AG09309 (cell line): ENCODE measurements around the gene TMPRSS7.

Experiments used
- DNase-seq: peaks from one replicate; pipeline ENCODE4 v3.0.0-alpha.2; 2010; ENCODE audit warnings: low read depth
- H3K4me3 ChIP-seq: 2 replicates; pipeline ENCODE4 v1.5.1; 2011; ENCODE audit warnings: mild to moderate bottlenecking, low read depth, low read length, moderate library complexity; ENCODE audit not compliant: control insufficient read depth
- CTCF ChIP-seq: IDR thresholded peaks from 2 replicates; pipeline ENCODE4 v1.5.1; 2011; ENCODE audit warnings: mild to moderate bottlenecking, low read depth, low read length, inconsistent platforms; ENCODE audit not compliant: insufficient read depth, control insufficient read depth; ENCODE audit errors: missing control alignments

The TMPRSS7 gene

GRCh38 chr3:111999484-112000324, 34.8 kb upstream of the TMPRSS7 start:
- DNase-seq, result no peak
- no peak for TF ChIP-seq CTCF
- peak overlapping the region; percentile 60 for H3K4me3 ChIP-seq

GRCh38 chr3:112000367-112000771, 34.2 kb upstream of the TMPRSS7 start:
- H3K4me3 ChIP-seq, result no peak overlapping the region

GRCh38 chr3:112000966-112001365, 33.6 kb upstream of the TMPRSS7 start:
- no peak overlapping the region for H3K4me3 ChIP-seq
- no peak for DNase-seq

More at GRCh38 chr3:112000367-112000771, 34.2 kb upstream of the TMPRSS7 start:
- DNase-seq, result no peak
- no peak for TF ChIP-seq CTCF

GRCh38 chr3:112001526-112001925, 33.0 kb upstream of the TMPRSS7 start:
- TF ChIP-seq CTCF, result no peak
- DNase-seq, result no peak

More at GRCh38 chr3:112000966-112001365, 33.6 kb upstream of the TMPRSS7 start:
- TF ChIP-seq CTCF, result no peak

GRCh38 chr3:112002096-112002971, 32.2 kb upstream of the TMPRSS7 start:
- DNase-seq, result no peak
- no peak for TF ChIP-seq CTCF

More at GRCh38 chr3:112001526-112001925, 33.0 kb upstream of the TMPRSS7 start:
- H3K4me3 ChIP-seq, result no peak overlapping the region

GRCh38 chr3:112003321-112004080, 31.0 kb upstream of the TMPRSS7 start:
- no peak for DNase-seq
- H3K4me3 ChIP-seq, result no peak overlapping the region
- TF ChIP-seq CTCF, result no peak

More at GRCh38 chr3:112002096-112002971, 32.2 kb upstream of the TMPRSS7 start:
- H3K4me3 ChIP-seq, result no peak overlapping the region
